Right kidney (tissue), 1 donor: ENCODE measurements around the gene KIF26A.
A peak's percentile ranks its signal among the peaks of the same experiment; 100 is the strongest.
"Not testable (repeated sequence)": the region's sequence is repeated elsewhere in the genome, so short reads cannot be mapped to it uniquely, and the experiment has no call there.

Experiments used
- DNase-seq: peaks from one replicate; pipeline ENCODE4 v3.0.0-alpha.2; 2016

Gene KIF26A

DNA sequence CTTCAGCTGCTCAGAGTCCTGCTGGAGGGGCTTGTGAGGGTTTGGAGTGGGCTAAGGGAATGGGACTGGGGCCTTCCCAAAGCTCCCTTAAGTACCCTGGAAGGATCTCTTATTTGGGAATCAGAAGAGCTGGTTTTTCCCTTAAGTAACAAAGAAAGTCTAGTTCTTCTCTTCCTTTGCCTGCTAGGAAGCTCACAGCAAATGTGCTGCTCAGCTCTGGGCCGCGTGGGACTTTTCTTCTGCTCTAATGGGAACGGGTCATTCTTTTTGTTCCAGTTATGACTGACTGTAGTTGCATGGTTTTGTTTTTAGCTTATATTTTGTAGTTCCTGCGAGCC is 6.0 kb downstream of the KIF26A start:
- DNase-seq, result no peak

DNA sequence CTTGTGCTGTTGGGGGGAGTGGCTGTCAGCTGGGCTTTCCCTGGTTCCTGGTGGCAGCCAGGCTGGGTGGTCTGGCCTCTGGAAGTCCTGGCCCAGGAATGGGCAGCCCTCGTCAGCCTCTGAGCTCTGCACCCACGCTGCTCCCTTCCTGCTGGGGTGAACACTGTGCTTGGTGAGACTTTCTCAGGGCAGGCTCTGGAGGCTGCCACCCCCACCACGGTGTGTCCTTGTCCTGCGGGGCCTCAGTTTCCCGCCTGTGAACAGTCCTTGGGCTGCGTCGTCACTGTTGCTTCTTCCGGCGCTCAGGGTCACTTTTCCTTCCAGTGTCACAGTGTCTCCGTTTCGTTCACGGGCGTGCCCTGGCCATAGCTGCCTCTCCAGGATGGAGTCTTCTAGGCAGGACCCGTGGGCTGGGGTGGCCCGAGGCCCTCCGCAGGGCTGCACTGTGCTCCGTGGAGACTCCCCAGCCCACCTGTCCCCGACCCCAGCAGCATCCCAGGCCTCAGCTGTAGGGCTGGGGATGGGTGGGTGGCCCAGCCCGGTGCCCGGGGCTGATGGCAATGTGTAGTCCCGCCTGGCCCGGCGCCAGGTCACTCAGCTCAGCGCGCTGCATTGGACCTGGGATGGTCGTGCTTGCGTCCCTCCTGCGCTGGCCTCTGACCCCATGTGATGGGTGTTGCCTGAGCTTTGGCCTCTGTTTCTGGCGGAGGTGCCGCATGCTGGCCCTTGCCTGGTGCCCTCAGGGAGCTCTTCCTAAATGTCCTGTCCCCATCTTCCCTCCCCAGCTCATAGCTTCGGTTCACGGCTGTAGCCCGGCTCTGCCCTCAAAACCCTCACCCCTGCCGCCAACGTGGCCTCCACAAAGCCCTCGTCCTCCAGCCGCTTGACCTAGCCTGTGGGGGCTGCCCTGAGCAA is 6.8 kb downstream of the KIF26A start:
- no peak for DNase-seq

DNA sequence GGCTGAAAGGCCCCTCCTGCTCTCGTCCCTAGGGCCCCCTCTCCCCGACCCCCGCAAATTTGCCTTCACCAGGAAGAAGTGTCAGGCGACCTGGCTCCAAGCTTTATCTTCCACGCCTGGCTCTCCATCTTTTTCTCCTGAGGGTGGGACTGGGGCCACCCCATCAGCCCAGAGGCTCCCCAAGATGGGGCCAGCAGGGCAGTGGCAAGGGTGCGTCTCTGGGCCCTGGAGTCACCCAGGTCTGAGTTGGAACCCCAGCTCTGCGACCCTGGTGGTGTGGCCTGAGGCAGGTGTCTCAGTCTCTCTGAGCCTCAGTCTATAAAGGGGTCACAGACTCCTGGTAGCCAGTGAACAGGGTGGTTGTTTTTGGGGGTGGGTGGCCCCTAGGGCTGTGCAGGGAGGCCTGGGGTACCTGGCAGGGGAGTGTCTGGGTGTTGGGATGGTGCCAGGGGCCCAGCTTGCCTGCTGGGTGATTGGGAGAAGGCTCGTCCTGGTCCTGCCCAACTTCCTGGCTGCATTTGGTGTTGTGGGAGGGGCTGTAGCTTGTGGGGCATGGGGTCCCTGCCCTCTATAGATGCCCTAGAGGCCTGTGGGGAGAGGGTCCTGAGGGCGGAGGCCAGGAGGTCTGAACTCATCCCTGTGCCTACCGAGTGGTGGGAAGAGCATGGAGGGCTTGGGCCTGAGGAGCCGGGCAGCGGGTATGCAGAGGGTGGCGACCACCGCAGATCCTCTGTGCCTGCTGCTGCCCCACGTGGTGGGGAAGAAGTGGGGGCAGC is 7.6 kb downstream of the KIF26A start:
- no peak for DNase-seq

DNA sequence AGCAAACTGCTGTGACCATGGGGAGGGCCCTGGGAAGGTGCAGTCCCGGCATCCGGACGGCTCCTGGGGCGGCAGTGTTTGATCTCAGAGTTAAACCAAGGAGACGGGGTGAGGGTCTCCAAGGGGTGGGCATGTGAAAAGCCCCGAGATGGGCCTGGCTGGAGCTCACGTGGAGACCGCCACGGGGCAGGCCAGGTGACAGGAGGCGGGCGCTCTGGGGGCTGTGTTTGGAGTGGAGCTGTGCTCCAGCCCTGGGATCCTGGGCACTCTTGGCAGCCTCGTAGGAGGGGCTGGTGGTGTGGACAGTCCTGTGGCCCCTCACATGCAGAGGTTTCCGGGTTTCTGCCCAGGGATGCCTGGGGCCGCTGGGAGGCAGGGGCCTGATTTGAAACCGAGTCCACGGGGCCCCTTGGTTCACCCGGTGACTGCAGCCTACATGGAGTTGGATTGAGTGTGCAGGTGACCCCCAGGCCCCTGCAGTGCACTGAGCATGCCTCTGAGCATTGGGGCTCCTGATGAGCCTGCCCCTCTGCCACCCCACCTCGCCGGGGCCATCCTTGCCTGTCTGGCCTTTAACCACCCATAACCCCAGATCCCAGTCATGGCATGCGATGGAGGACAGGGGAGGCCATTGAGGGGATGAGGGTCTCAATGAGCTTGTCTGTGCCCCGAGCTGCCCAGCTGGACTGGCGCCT is 8.4 kb downstream of the KIF26A start:
- no peak for DNase-seq

DNA sequence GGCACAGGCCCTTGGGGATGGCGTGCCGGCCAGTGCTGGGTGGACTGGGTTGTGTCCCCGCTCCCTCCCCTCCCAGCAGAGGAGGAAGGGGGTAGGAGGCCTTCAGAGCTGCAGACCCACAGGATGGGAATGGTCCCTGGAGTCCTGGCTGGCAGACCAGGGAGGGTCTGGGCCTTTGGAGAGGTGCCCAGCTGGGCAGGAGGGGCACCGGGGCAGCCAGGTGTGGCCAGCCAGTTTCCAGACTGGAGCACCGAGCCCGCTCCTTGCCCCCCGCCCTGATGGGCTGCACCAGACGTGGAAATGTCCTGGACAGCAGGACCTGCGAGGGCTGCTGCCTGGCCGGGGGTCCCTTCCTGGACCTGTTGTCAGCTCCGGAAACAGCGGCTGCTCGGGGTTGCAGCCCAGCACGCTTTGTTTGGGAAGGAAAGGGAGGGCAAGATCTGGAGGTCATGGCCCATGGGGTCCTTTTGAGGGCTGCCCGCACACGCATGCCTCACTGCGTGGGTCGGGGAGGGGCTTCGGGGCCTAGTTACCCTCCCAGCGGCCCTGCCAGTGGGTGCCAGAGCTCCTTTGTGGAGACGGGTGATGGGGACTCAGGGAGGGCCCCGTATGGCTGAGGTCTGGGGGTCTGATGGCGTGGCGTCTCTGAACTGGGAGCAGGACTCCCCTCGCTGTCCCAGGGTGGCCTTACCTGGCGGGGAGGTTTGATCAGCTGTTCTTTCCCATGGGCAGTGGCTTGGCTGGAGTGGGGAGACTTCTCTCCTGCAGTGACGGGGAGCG is 9.1 kb downstream of the KIF26A start:
- no peak for DNase-seq

DNA sequence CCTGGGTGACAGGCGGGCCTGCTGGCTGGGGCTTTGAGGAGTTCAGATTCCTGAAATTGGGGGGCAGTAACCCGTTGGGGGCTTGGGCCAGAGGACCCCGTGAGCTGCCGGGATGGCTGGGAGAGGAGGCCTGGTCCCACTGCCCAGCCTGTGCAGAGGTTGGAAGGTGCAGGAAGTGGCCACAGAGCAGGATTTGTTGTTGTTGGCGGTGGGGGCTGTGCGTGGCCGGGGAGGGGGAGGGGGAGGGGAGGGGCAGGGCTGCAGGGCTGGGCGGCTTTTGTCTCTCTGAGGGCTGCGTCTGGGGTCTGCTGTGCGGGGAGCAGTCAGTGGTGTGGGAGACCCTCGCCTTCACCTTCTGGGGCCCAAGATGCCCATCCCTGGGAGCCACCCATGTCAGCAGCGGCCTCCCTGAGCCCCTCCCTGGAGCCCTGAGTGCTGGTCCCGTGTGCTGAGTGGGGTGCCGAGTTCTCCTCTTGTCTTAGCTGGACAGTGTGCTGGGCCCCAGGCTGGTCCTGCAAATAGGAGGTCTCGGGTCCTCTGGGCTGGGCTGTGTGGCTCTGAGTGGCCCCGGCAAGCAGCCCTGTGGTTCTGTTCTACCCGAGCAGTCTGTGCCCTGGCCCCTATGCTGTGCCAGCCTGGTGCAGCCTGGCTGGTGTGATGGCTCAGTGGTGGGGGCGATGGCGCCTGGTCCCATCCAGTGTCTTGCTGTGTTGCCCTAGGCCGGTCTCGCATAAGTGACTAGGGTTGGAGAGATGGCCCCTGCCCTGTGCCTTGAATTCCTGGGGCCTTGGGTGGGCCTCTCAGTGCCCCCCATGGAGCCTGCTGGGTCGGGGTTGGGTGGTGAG is 10.3 kb downstream of the KIF26A start:
- DNase-seq, result peak; percentile 34

DNA sequence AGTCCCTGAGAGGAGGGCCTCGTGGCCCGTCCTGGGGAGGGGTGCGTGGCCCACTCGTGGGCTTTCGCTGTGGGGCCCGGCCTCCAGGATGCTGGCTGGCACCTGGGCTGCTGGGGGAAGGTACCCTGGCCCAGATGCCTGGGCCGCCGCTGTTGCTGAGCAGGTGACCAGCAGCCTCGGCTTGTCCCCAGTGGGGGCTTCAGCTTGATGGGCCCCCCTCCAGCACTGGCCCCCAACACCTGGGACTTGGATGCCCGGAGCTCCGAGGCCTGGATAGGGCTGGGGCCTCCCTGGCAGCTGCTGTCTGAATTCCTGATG is 10.8 kb downstream of the KIF26A start:
- no peak for DNase-seq

DNA sequence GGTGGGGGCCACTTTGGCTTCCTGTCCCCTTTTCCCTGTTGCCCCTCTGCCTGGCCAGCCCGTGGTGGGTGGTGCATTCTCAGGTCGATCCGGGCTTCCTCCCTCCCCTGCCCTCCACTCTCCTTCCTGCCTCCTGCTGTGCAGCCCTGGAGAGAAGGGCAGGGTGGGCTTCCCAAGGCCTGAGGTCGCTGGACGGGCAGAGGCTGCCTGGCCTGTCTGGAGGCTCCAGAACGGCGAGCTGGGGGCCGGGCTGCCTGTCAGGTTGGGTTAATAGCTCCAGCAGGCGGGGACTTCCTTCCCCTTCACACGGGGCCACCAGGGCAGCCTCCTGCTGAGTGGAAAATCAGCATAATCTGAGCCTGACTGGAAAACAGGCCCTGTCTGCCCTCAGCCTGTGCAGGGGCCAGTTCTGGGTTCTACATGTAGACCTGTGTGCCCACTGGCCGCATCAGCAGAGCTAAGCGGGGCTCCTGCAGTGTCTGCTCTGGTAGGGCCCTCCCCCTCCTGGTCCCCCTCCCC is 11.3 kb downstream of the KIF26A start:
- DNase-seq, result peak; percentile 53

DNA sequence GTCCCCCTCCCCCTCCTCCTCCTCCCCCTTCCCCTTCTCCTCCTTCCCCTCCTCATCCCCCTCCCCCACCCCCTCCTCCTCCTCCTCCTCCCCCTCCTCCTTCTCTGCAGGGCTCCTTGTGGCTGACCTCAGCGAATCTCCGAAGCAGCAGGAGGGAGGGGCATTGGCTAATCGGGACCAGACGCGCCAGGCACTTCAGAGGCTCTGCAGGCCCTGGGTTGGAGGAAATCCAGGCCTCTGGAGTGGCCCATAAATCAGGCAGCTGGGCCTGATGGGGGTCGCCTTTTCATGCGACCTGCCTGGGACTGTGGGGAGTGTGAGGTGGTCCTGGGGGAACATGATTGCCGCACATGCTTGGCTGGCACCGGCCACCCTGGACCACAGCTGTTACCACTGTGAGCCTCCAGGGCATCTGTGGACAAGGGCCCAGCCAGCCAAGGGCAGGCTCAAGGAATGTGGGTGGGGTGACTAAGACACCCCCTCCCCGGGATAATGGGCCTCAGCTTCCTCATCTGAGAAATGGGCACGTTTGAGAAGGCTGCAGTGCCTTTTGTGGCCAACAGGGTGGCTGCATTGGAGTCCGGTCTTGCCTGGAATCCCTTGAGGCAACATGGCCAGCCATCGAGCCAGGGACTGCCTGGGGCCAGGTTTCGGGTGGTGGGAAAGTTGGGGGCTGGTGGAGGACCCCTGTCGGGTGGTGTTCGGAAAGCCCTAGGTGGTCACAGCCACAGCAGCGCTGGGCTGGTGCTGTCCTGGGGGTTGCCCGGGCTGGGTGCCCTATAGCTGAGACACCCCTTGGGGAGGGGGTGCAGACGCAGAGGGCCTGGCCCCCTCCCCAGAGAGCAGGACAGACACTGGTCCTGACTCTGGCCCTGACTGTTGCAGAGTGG is 12.0 kb downstream of the KIF26A start:
- peak; percentile 54 for DNase-seq

DNA sequence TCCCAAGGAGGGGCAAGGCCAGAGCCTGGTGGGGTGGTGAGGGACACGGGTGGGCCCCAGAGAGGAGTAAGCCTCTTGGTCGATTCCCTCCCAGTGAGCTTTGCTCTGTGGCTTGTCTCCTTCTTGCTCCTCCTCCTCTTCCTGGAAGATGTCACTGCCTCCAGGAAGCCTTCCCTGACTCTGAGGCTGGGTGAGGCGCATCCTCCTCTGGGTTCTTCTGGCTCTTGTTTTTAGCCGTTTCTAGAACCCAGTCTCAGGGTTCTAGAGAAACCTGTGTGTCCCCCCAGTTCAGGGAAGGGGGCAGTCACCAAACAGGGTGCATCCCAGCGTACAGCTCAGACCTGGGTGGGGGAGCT is 12.6 kb downstream of the KIF26A start:
- no peak for DNase-seq

DNA sequence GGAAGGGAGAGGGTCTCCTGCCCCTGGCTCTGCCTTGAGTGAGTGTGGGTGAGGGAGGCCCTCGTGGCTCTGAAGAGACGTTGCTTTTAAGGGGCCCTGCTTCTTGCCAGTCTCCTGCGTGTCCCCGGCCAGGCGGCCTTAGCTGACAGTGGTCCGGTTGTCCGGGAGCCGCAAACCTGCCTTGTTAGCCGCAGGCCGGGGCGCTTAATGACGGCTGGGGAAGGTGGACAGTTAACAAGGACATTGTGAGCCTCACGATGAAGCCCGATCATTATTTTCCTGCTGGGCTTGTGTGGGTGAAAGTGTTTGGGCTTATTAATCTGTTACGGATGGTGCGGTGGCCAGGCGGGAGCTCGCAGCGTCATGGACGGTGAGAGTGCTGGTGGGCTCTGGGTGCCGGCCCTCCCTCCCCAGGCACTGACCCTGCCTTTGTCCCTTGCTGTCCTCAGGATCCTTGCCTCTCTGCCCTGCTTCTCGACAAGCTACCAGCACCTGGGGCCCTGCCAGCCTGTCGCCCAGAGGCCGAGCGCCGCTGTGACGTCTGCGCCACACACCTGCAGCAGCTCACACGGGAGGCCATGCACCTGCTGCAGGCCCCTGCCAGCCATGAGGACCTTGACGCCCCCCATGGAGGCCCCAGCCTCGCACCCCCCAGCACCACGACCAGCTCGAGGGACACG is 13.3 kb downstream of the KIF26A start:
- DNase-seq, result no peak

DNA sequence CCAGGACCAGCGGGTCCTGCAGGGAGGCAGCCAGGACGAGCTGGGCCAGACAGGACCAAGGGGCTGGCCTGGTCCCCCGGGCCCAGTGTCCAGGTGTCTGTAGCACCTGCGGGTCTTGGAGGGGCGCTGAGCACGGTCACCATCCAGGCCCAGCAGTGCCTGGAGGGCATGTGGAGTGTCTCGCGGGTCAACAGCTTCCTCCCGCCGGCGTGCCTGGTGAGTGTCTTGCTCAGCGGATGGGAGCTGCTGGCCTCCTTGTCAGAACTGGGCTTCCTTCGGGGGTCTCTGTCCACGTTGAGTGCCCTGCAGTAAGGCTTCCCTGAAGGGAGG is 13.8 kb downstream of the KIF26A start:
- DNase-seq, result no peak

DNA sequence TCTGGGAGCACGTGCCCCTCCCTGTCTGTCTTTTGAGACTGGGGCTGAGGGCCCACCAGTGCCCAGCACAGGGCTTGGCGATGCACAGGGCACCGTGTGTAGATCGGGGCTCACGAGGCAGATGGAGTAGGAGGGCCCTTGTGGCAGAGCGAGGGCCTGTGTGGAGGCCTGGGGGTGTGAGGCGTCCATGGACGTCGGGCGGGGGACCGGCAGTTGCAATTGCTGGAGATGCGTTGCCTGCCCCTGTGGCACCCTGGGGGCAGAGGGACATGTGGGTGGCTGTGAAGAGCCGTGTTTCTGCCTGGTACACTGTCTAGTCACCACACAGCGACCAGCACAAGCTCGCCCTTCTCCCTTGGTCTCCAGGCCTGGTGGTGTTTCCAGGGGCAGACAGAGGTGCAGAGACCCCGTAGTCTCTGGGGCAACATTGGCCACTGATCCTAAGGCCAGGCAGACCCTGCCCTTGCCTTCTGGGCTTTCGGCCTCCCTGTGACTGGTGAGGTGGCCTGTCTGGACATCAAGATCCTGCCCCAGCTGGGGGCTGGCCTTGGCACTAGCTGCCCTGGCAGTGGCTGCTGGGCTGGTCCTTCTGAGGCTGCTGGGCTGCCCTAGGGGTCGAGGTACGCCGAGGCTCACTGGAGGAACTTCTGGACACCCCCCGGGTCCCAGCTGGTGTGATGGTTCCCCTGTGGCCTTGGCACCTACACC is 14.5 kb downstream of the KIF26A start:
- DNase-seq, result no peak

DNA sequence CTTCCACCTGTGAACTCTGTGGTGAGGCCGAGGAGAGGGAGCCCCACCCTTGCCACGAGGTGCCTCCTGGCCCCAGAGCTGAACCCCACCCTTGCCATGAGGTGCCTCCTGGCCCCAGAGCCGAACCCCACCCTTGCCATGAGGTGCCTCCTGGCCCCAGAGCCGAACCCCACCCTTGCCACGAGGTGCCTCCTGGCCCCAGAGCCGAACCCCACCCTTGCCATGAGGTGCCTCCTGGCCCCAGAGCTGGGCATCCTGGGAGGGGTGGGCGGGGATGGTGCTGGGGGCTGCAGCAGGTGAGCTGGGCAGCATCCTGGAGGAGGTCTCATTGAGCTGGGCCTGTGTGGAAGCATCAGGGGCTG is 15.0 kb downstream of the KIF26A start:
- DNase-seq, result not testable (repeated sequence)

DNA sequence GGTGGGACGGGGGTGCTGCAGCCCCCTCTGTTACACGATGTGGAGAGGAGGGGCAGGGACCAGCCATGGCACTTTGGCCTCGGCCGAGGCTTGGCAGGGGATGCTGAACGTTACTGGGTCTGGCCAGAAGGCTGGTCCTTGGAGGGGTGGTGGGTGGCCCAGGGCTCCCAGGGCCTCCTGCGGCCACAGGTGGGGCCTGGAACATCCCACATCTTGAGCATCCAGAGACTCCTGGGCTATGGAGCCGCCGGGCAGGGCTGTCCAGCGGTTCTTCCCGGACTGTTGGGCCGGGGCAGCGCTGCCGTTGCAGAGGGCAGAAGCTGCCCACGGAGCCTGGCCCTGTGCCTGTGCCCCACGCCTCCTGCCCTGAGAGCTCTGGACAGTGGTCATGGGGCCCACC is 15.9 kb downstream of the KIF26A start:
- DNase-seq, result no peak

DNA sequence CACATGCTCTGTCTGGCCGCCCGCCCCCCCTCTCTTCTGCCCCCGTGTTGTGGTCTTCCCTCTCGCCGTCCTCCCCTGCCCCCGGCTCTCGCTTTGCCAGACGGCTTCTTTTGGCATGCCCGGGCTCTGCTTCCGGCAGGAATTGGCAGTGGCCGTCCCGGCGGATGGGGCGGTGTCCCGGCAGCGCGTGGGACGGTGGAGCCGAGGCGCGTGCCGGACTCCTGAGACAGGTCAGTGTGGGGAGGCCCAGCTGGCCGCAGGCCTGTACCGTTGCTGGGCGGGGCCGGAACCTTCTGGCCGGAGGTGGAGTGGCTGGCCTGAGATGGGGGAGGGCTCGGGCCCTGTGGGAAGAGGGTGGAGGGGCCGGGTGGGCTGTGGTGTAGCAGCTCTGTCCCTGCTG is 17.1 kb downstream of the KIF26A start:
- DNase-seq, result no peak

DNA sequence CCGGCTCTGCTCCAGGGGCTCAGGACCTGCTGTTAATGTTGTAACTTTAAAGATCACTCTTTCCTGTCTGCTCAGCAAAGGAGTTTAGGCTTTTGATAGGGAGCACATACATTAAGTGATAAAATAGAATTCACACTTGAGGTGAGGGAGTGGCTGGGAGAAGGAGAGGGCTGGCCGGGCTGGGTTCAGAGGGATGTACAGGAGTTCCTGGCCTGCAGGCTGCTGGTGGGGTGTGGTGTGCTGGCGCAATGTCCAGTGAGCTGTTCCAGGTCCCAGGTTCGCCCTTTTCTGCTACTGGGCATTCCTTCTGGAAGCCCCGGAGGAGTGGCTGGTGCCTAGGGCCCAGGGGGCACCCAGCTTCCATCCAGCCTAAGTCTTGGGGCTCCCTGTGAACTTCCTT is 17.8 kb downstream of the KIF26A start:
- DNase-seq, result no peak

DNA sequence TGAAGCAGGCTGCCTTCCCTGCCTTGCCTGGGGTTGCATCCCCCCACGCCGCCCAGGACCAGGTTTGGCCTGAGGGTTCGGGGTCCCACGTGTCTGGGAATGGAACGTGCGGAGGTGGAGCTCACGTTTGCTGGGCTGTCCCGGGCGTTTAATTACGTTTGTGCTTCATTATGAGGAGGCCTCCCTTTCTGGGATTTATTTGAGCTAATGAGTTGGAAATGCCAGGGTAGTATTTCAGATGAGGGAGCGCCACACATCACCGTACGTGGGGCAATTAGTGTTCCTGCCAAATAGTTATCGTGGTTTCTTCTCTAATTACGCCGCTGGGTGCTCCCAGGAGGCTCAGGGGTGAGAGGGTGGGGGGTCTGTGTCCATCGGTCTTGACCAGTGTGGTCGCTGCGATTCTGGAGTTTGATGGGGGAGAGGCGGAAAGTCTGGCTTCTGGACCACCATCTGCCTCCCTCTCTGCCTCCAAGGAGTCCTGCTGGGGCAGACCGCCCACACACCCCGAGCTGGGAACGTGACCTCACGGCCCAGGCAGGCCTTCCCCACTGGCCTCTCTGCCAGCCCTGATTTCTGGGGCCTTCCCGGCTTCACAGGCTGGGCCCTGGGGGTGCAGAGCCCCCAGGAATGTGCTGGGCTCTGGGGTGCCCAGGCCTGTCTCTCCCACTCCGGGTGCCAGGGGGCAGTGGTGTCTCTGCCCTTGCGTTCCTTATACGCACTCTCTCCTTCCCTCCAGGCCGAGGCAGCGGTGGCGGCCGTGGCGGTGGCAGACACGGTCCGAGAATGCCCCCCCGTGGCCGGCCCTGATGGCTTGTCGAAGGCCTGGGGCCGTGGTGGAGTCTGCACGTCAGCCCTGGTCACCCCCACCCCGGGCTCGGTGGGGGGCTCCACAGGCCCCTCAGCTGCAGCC is 18.9 kb downstream of the KIF26A start:
- DNase-seq, result no peak
